Adrenal gland (tissue), 5 donors: ENCODE measurements around the gene GMDS.

ENCODE experiments used
- CTCF ChIP-seq, 6 experiments: fragments of 450-650 bp in 4 of 6; fragments of 200-600 bp in 2 of 6; sonication (generic) in 1 of 6; IDR thresholded peaks; 1 replicate in 5 of 6; 2 replicates in 1 of 6; pipeline versions ENCODE4 v1.5.1 to v1.8.0; 2016 to 2021; ENCODE audit warnings: antibody characterized with exemption in 6 of 6, mild to moderate bottlenecking in 2 of 6, moderate library complexity in 1 of 6
- POLR2A ChIP-seq, 2 donors: fragments of 450-650 bp; IDR thresholded peaks; one replicate each; pipeline ENCODE4 v1.6.1; 2017; ENCODE audit warnings: antibody characterized with exemption in 2 of 2, mild to moderate bottlenecking in 2 of 2, moderate library complexity in 1 of 2
- donor health status: DM: no; HTN: no; CAD: no.

DNA sequence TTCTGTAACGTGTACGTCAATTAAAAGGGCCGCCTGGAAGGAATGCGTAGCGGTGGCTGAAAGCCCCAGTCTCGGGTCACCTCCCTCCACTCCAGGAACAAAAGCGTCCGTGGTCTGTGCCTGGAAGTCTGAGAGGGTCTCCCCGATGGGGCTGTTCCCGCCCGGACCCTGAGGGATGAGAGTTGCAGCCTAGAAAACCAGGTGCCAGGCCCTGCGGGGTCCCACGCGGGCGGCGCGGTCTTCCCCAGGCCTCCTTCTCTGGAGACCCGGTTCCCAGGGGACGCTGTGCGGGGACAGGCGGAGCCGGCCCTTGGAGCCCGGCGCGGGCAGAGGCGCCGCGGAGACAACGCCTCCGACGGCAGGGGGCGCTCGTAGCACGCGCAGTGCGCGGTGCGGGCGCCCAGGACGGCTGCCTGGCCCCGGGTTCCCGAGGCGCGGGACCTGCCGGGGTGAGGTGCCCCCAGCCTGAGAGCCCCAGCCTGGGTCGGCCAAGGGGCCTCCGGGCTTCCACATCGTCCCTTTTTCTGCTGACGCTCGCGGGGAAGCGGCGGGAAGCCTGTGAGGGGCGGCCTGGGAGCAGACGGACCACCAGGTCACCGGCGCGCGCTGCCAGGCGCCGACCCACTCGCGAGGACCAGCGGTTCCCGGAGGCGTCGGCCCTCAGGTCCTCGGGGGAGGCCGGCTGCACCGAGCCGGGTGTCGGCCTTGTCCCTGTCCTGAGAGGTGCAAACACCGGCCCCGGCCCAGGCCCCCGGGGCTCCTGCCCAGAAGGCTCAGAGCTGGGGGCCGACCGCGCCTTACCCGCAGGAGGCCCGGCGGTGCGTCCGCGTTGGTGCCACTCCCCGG, 641.0 kb downstream of the GMDS start:
- peak; percentile 50 to 98 (median 76) for TF ChIP-seq CTCF (IDR thresholded peaks at IDR 0.05)
- TF ChIP-seq POLR2A (IDR thresholded peaks at IDR 0.05) = no peak
